NCI-H748 (cell line): ENCODE measurements around the gene FOXP4.

ENCODE experiments used
- DNase-seq: peaks from one replicate; lab custom pipeline; 2025; ENCODE audit not compliant: unreplicated experiment; lab: John Stamatoyannopoulos, UW

FOXP4 gene

DNA sequence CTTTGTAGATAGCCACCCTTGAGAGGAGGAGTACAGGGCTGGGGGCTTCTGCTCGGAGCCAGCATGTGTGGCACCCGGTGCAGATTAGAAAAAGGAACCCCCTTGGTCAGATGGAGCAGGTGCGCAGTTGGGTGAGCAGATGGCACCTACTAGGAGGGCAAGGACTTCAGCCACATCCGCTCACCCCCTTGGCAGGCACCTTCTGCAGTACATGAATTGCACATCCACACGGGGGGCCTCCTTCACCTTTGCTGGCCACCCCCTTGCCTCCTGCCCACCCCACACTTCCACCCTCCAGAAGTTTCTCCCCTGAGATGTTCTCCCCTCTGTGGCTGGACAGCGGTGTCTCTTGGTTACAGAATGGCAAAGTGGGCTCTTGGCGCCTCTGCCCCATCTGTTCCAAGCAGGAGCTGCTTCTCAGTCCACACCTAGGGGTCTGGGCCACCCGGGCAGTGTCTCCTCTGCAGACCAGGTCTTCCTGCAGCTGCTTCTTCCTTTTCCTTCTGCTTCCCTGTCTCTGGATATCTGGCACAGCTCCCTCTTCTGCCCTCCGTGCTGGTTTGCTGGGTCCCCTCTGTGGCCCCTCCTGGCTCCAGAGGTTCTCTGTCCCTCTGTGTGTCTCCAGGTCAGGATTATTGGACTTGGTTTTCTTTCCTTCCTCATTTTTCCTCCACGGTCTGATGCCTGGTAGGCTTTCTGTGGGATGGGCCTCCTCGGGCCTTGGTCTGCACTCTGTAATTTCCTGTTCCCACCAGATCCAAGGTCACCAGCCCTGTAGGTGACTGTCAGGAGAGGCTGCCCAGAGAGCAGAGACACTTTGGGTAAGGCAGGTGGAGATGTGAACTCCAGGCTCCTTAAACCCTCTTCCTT is 96.1 kb downstream of the FOXP4 start:
- no peak for DNase-seq

DNA sequence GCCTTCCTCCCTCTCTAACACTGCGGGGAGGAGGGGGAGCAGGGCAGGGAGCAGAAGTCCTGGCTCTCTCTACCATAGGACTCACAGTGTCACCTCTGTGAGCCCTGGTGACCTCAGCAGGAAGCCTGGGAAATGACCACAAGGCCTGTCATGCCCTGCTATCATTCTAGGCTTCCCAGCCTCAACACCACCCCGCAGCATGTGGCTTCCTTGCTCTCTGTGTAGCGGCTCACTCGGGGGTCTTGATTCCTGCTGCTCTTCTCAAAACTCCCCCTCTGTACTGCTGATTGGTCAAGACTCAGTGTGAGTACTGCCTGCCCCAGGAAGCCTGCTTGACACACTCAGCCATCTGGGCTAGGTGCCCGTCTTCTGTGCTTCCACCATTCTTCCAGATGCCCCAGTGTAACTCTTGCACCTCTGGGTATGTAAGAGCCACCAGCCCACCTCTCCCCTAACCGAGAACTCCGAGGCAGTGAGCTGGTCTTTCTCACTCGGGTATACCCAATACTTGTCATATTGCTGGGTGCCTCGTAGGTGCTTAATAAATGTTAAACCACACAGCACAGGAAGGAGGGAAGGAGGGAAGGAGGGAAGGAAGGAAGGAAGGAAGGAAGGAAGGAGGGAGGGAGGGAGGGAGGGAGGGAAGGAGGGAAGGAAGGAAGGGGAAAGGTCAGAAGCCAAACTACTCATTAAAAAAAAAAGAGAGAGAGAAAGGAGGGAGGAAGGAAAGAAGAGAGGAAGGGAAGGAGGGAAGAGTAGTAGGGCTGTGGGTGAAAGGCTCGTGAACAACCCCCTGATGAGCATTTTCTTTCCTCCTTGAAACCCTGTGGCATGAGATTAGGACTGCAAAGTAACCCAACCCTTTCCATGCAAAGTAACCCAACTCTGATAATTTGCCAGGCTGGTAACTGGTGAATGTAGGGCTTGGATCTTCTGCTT is 97.0 kb downstream of the FOXP4 start:
- DNase-seq = no peak

DNA sequence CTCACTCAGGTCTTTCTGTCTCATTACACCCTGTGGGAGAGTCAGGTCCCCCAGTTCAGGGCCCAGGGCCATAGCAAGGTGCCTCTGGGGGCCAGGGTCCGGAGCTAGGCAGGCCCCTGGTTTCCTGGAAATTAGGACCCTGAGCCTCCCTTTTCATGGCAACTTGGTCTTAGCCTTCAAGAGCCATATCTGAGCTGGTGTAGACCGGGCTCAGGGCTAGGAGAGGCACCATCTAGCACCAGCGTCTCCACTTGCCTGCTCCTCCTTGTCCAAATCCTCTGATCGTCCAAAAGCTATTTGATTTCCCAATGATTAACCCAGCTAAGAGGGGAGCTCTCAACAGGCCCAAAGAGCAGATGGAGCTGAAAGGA is 97.7 kb downstream of the FOXP4 start:
- no peak for DNase-seq

DNA sequence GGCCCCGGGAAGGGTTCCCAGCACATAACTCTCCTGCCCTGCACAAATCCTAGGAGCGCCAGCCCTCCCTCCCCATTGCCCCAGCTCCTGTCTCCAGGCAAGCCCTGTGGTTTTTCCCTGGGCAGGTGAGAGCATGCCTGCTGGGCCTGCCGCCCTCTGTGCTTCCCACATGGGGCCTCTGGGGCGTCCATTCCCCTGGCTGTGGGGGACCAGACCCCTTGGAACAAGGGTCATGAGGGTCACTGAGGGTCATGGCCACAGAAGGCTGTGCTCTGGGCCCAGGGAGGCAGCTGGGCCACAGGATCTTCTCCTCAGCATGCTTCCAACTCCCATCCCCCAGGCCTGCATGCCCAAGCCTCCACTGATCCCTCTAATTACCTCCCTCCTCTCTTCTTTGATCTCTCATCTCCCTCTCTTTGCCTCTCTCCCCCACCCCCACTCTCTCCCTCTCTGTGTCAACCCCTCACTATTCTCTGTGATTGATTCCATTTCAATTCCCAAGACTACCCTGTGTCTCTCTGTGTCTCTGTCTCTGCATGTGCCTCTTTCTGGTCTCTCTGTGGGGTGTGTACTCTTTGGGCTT is 98.2 kb downstream of the FOXP4 start:
- DNase-seq = no peak

DNA sequence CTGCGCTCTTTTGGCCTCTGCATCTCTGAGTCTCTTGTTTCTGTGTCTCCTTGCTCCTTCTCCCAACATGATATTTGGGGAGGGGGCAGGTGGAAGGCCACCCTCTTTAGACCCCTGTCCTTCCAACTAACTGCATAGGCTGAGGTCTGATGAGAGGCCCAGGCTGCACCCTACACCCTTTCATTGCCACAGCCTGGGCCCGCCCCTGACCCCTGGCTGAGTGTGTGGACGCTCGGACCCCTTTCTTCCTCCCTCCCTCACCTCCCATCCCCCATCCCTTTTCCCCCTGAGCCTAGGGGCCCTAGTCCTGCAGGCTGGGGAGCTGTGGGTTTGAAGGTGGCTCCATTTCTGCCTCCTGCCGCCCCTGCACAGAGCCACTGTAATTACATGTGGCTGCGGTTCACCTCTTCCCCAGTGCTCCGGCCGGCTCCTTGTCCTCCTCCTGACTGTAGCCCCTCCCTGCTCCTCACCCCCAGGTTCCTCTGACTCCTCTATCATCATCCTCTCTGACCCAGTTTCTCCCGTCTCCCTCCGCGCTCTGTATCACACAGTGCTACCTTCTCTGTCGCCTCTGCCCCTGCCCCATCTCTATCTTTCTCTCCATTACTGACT is 98.9 kb downstream of the FOXP4 start:
- no peak for DNase-seq

DNA sequence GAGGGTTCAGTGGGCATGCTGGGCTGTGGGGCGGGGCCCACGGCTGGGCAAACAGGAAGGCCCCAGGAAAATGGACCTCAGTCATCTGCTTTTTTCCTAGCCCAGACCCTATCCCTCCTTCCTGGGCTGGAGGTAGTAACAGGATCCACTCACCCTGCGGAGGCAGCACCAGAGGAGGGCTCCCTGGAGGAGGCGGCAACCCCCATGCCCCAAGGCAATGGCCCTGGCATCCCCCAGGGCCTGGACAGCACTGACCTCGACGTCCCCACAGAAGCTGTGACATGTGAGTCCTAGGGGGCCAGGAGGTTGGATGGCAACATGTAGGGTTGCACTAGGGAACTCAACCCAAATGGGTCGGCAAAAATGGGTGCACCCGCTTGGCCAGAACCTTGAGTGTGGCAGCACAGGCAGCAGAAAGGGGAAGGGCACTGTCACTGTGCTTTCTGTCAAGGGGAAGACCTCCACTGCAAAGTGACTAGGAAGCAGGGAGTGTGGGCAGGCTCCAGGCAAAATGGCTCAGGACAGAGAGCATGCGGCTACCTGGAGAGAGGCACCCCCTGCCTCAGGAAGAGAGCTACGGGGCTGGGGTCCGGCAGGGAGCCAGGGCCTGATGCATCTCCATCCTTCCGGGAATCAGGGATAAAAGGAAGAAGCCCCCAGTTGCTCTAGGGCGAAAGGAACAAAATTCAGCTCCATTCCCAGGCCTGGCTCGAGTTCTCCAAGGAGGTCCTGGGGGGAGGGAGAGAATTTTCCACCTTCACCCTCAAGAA is 100.0 kb downstream of the FOXP4 start:
- no peak for DNase-seq

DNA sequence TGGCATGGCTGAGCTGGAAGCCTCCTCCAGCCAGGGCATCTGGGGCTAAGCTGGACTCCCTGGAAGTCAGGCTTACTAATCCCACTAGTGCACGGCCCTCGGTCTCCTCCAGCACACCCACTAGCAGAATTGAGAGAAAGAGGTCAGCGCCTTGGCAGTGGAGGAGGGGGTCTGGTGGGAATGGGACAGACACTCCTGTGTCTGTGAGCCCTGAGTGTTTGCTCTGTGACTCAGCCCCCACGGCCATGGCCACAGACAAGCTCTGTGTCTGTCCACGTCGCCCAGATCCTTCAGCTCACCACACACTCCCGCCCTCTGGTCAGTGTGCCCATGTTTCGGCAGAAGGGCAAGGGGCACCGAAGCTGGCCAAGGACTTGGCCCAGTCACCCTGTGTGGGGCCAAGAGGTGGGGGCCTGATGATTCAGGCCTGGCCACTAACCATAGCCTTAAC is 100.9 kb downstream of the FOXP4 start:
- no peak for DNase-seq

DNA sequence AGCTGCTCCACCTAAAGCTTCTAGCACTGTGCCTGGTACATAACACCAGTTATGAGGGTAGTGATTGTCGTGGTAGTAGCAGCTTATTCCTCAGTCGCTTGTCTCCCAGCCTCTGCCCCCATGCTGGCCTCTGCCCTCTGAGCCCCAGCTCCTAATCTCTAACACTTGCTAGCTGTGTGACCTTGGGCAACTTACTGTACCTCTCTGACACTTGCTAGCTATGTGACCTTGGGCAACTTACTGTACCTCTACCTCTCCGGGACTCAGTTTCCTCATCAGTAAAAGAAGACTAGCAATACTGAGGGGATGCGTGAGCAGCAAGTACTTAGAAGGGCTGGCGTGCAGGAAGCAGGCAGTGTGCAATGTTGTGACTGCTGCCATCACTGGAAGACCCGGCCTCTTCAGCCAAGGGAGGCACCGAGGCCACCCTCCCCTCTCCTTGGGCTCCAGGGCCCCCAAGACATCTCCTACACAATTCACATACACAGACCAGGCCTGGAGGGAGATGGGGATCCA is 101.9 kb downstream of the FOXP4 start:
- DNase-seq = no peak

DNA sequence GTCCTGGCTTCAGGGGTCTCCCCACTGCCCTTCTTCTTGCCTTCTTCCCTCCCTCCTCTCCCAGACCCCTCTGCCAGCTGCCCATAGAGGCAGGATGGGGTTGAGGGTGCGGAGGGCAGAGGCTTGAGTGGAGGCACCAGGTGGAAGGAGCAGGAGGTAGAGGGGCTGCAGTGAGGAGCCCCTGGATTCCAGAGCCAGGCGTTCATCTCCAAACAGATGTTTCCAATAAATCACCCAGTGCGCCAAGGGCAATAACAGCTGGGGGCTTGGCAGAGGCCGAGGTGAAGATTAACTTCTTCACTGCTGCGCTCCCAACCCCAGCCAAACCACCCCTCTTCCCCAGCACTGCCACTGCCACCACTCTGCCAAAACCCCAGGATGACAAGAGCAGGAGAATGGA is 102.7 kb downstream of the FOXP4 start:
- DNase-seq = no peak

DNA sequence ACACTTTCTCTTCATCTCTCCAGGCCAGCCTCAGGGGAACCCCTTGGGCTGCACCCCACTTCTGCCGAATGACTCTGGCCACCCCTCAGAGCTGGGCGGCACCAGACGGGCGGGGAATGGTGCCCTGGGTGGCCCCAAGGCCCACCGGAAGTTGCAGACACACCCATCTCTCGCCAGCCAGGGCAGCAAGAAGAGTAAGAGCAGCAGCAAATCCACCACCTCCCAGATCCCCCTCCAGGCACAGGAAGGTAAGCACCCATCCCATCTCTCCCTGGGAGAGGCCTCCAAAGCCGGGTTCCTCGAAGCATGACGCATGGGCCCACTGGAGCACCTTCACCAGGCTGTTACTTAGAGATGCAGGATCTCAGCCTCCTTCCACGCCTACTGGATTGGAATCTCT is 103.4 kb downstream of the FOXP4 start:
- no peak for DNase-seq

DNA sequence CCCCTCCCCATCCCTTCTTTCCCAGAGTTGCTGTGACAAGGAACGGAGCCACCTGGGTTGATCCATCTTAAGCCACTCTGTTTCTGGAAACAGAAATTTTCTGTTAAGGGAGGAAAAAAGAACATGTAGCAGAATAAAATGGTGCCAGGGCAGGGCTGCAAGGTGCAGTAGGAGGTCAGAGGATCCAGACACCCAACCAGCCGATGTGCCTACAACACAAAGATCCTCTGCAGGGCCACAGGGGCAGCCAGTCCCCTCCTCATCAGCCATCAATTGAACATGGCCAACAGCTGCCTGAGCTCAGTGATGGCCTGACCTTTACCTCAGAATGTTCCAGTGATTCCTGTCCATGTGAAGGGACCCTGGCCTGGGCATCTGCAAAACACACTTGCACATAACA is 103.9 kb downstream of the FOXP4 start:
- DNase-seq = no peak

DNA sequence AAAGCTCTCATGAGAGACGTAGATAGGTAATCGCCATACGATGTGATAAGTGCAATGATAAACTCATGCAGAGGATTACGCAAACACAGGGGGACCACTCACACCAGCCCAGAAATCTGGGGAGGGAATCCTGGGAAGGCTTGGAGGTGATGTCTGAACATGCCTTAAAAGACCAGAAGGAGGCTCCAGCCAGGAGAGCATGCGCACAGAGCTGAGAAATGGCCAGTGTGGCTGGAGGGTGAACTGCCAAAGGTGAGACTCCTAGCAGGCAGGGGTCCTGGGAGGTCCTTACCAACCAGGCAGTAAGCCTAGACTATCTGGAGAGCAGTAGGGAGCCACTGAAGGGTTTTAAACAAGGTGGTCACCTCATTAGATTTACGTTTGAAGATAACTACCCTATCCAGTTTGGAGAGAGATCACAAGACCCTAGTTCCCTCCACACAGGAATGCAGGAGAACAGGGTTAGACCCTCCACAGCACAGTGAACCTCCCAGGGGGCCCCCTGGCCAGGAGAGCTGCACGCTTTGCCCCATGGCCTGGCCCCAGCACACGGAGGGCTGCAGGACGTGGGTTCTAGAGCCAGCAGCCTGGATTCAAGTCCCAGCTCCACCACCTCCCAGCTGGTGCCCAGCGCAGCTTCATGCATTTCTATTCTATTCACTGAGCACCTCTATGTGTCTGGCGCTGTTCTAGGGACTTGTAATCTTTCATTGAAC is 105.2 kb downstream of the FOXP4 start:
- no peak for DNase-seq
